ENCODE data around the gene OXSR1.
"Not testable (repeated sequence)": the region's sequence is repeated elsewhere in the genome, so short reads cannot be mapped to it uniquely, and the experiment has no call there.

Gene OXSR1

DNA sequence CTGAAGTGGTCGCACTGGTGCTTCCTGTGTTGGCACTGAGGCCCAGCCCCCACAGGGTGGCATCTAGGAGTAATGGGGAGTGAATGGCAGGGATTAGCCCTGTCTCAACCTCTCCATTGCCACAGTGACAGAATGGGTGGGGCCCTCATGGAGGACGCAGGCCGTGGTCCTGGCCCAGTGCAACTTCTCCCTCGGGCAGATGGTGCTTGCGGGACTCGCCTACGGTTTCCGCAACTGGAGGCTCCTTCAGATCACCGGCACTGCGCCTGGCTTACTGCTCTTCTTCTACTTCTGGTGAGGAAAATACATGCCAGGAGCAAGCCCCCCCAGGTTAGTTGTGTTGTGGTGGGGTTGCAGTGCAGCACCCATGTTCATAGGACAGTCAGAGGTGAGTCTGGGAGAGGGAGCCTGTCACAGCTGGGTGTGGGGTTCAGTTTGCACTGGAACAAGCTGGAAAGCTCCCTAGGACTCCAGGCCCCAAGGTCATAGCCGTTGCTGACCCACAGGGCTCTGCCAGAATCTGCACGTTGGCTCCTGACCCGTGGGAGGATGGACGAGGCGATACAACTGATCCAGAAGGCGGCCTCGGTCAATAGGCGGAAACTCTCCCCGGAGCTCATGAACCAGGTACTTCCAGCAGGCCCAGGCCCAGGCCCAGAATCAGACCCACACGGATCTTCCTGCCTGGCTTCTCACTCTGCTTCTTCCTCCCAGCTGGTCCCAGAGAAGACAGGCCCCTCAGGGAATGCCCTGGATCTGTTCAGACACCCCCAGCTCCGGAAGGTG lies 109.7 kb downstream of the OXSR1 start:
- no peak for DNase-seq (ENCODE audit: low read depth)

DNA sequence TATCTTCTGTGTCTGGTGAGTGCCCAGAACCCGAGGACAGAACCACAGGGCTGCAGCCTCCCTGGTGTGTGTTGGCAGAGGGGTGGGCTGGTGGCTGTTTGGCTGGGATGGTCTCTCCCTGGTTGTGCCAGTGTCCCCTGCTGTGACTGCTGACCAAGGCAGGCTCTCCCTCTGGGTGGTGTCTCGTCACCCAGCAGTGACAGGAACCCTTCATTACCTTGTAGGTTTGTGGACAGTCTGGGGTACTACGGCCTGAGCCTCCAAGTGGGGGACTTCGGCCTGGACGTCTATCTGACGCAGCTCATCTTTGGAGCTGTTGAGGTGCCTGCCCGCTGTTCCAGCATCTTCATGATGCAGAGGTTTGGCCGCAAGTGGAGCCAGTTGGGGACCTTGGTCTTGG lies 110.3 kb downstream of the OXSR1 start:
- DNase-seq (ENCODE audit: low read depth) = no peak

DNA sequence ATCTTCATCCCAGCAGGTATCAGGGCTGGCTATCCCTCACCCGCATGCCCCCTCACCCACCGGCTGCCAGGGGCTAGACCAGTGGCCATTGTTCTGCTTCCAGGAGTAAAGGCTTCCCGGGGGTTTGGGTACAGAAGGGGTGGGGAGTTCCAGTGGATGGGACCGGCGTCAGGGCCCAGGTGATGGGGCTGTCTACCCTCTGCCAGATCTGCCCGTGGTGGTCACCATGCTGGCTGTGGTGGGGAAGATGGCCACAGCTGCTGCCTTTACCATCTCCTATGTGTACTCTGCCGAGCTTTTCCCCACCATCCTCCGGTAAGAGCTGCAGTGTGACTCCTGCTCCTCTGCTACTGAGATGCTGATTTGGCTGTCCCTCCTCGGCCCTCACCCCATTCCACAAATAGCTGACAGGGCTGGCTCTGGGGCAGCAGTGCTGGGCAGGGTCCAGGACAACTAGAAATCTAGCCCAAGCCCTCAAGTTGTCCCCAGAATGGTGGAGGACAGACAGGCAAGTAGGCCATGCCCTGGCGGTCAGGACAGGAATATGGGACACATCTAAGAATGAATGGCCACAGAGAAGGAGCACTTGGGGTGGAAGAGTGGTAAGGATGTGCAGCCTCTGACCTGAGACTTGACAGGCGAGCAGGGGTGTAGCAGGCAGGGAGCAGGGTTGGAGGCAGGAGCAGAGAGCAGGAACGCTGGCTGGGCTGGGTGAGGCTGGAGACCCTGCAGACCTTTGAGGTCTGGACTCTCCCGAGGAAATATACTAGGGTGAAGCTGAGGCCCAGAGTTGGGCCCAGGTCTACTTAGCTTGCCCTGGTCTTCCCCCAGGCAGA lies 111.0 kb downstream of the OXSR1 start:
- no peak for DNase-seq (ENCODE audit: low read depth)

DNA sequence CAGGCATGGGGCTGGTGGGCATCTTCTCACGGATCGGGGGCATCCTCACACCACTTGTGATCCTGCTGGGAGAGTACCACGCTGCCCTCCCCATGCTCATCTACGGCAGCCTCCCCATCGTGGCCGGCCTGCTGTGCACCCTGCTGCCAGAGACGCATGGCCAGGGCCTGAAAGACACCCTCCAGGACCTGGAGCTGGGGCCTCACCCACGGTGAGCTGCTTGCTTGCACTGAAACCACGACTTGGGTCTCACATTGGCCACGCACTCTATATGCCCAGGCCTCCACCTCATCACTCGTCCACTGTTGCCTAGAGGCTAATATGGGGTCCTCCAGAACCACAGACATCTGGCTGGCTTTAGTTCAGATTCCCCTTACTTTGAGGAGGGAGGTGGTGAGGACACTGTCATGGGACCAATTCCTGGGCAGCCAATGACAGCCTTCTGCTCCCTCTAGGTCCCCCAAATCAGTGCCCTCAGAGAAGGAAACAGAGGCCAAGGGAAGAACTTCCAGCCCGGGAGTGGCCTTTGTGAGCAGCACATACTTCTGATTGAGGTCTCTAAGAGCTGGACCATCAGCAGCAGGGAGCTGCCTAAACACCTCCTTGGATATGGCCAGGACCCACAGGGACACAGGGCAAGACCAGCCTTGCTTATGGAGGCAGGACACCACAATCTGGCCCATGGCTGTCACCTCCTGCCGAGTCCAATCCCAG lies 111.7 kb downstream of the OXSR1 start:
- no peak for DNase-seq (ENCODE audit: low read depth)

DNA sequence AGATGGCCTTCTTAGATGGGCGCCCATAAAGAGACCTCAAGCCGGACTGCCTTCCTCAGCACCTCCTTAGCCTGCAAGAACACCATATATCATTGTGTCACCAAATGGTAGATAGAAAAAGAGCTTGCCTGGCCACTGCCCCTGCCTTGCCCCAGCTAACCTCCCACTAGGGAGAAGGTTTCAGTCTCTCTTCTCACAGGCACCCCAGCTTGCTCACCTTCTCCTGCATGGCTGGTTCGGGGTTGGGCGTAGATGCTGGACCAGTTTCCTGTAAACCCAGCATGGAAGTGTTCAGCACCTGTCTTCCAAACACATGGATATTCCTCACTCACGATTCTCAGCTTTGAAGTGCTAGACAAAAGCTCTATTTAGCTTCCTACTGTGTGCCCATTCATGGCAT lies 113.5 kb downstream of the OXSR1 start:
- no peak for DNase-seq (ENCODE audit: low read depth)

DNA sequence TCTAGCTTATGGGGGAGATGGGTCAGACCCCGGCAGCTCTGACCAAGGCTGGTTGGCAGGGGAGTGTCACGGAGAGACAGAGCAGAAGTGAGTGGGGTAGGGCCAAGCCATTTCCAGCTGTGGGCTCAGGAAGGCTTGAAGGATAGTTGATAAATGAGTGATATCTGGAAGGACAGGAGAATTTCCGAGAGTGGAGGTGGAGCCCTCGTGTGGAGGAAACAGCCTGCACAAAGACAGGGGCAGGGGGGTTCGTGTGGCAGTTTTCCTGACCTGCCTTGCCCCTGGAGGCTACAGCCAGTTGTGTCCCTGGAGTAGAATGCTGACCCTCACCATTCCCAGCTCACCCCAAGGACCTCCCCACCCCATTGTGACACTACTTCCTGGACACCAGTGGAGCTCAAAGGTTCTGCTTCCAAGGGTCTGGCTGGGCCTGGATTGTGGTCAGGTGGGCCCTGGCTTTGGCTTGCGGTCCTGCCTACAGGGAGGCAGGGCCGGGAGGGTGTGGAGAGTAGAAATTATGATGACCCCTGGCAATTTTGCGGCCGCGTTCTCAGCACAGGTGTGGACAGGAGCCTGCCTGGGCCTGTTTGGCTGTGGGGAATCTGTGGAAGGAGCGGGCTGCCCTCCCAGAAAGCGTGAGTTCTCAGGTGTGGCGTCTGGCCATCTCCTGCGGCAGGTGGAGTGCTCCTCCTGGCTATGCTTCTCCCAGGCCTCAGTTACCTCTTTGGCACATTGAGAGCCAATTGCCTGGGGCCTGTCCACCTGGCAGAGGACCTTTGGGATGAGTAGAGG lies 116.8 kb downstream of the OXSR1 start, which contains the start of gene SLC22A14:
Gene SLC22A14, plus strand, starts transcription at position 400 of the 792 bp plus-strand sequence. CDS start 23,733 bp downstream, outside the sequence.
- DNase-seq (ENCODE audit: low read depth) = no peak

DNA sequence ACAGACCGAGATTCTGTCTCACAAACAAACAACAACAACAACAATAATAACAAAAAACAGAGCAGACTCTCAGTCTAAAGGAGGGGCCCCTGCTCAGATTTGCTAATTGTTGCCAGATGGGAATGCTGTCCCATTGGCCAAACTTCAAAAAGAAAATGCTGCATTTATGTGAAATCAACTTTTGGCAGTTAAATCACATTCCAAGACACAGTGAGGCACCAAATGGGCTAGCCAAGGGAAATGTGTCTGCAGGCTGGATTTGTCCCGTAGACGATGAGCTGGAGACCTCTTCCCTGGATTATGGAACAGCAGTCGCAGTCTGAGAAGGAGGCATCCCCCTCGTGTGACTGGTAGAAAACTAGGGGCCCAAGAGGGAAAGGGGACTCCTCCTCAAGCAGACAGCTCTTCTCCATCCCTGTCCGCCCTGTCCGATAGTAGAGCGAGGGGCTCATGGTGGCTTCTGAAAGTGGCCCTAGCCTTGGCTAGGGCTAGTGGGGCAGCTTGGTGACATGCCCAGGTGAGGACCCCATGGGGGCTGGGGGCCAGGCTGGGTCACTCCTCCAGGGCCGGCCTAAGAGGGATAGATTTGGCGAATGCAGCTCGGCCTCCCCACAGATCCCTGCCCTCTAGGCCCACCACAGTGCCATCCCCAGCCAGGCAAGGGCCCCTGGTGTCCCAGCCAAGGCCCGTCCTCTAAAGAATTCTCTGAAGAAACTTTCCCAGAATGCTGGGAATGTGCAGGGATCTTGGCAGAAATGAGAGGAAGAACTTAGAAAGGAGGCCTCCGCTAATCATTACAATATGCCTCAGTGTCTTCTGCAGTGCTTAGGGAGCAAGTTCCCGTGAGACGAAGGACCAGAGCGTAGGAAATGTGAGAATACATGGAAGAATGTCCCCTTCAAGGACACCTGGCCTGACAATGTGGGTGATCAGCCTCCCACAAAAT lies 118.7 kb downstream of the OXSR1 start:
- DNase-seq (ENCODE audit: low read depth) = no peak

DNA sequence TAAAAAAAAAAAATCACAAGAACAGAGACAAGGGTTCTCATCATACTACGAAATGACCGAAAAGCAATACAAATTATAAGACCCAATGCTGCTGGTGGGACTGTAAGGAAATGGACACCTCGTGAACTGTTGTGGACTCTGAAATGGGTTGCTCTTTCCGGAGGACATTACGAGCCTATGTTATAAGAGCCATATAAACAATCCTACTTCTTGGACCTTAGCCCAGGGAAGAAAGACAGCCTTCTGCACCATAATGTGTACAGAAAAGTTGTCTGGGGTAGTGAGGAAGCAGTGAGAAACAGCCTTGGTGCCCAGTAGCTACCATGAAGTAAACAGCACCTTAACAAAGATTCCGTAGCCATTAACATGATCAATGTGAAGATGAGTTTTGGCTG lies 119.4 kb downstream of the OXSR1 start:
- no peak for DNase-seq (ENCODE audit: low read depth)

DNA sequence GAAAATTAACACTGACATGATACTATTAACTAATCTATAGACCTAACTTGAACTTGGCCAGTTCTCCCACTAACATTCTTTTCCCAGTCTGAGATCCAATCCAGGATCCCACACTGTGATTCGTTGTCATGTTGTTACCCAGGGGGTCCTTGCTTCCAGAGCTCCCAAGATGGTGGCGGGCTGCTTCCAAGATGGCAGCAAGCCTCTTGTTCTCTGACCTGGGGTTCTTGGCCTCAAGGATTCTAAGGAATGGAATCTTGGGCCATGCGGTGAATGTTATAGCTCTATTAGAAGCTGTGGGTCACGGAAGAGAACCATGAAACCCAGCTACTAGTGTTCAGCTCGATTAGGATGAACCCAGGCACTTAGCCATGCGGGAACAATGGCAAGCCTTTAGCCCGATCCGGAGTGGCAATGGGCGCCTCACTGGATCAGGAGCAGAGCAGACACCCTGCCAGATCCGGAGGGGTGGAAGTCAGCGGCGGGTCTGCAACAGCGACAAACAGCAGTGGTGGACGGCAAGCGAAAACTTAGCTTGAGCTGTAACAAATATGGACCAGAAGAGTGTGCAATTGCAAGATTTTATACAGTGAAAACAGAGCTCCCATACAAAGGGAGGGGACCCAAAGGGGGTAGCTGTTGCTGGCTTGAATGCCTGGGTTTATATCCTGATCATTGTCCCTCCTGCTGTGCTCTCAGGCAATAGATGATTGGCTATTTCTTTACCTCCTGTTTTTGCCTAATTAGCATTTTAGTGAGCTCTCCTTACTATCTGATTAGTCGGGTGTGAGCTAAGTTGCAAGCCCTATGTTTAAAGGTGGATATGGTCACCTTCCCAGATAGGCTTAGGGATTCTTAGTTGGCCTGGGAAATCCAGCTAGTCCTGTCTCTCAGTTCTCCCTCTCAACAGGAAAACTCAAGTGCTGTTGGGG lies 124.2 kb downstream of the OXSR1 start:
- not testable (repeated sequence) for DNase-seq (ENCODE audit: low read depth)

DNA sequence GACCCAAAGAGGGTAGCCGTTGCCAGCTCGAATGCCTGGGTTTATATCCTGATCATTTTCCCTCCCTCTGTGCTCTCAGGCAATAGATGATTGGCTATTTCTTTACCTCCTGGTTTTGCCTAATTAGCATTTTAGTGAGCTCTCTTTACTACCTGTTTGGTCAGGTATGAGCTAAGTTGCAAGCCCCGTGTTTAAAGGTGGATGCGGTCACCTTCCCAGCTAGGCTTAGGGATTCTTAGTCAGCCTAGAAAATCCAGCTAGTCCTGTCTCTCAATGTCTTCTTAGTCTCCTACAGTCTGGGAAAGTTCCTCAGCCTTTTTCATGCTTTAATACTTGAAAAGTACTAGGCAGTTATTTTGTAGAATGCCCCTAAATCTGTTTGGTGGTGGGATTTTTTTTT lies 131.7 kb downstream of the OXSR1 start:
- DNase-seq (ENCODE audit: low read depth) = not testable (repeated sequence)

DNA sequence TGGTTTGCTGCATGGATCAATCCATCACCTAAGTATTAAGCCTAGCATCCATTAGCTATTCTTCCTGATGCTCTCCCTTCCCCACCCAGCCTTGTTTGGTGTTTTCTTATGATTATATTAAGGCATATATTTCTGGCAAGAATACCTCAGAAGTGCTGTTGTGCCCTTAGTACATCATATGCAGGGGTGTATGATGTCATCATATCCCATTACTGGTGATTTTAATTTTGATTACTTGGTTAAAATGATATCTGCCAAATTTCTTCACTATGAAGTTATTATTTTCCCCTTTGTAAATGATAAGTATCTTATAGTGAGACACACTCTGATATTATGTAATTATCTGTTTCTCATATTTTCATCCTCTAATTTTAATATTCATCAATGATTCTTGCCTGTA lies 132.2 kb downstream of the OXSR1 start:
- no peak for DNase-seq (ENCODE audit: low read depth)

DNA sequence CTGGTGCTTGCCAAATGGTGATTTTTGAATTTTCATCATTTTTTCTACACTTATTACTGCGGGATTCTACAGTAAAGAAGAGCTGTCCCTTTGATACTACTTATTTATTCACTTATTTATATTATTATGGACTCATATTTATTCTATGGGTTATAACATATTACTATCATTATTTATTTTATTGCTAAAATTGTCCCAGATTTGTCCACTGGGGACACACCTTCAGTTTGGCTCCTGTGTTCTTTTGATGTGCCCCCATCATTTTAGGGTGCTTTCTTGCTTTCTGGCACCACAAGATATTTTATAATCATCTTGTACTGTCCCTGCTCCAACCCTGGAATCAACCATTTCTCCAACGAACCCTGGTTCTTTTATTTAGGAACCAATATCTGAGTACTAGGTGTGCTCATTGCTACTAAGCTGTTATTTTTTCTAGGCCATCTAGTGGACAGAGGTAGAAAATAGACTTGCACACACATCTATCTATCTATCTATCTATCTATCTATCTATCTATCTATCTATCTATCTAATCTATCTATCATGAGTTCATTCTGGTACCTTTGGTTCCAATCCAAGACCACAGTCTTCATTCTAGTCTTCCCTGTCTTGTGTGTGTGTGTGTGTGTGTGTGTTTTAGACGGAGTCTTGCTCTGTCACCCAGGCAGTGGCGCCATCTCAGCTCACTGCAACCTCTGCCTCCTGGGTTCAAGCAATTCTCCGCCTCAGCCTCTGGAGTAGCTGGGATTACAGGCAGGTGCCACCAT lies 132.8 kb downstream of the OXSR1 start:
- no peak for DNase-seq (ENCODE audit: low read depth)
